Fibroblast of lung (primary cell): Measurements from ENCODE around the gene WBP1L. TPM values are rescaled to one million over a fixed set of nuclear protein-coding genes. Genes with fewer than 3 reads are reported as not detected.

Source experiments
- DNase-seq, 2 donors: peaks; one replicate each; pipeline versions ENCODE4 v3.0.0 to v3.0.0-alpha.2; 2010; ENCODE audit warnings: low read depth in 2 of 2
- H2AFZ ChIP-seq: 2 replicates; pipeline ENCODE4 v1.5.1; 2012; ENCODE audit warnings: low read length, control low read depth, inconsistent platforms
- H3K27ac ChIP-seq: 2 replicates; pipeline ENCODE4 v1.5.1; 2011; ENCODE audit warnings: low read length, control low read depth; ENCODE audit not compliant: insufficient read depth
- H3K27me3 ChIP-seq: 2 replicates; pipeline ENCODE4 v1.5.1; 2011; ENCODE audit warnings: mild to moderate bottlenecking, low read length; ENCODE audit not compliant: control insufficient read depth, insufficient read depth
- H3K36me3 ChIP-seq: 2 replicates; pipeline ENCODE4 v1.5.1; 2011; ENCODE audit warnings: low read length; ENCODE audit not compliant: control insufficient read depth, insufficient read depth
- H3K4me1 ChIP-seq: 2 replicates; pipeline ENCODE4 v1.5.1; 2011; ENCODE audit warnings: low read length; ENCODE audit not compliant: control insufficient read depth, insufficient read depth; ENCODE audit errors: extremely low read depth
- H3K4me2 ChIP-seq: 2 replicates; pipeline ENCODE4 v1.5.1; 2011; ENCODE audit warnings: low read length, control low read depth; ENCODE audit not compliant: insufficient read depth; ENCODE audit errors: extremely low read depth
- H3K4me3 ChIP-seq, 4 experiments: fragments of 200-600 bp in 1 of 4; sonication (generic) in 1 of 4; replicated peaks in 1 of 4; 2 replicates each; pipeline ENCODE4 v1.5.1; 2011 to 2016; ENCODE audit warnings: low read length in 4 of 4, low read depth in 3 of 4, mild to moderate bottlenecking in 3 of 4, control low read depth in 2 of 4, inconsistent platforms in 1 of 4, mixed read lengths in 1 of 4; ENCODE audit not compliant: insufficient read depth in 1 of 4; ENCODE audit errors: control extremely low read depth in 1 of 4
- H3K79me2 ChIP-seq: 2 replicates; pipeline ENCODE4 v1.5.1; 2012; ENCODE audit warnings: mild to moderate bottlenecking, low read length, inconsistent platforms; ENCODE audit not compliant: control insufficient read depth, insufficient read depth
- H3K9ac ChIP-seq: 2 replicates; pipeline ENCODE4 v1.5.1; 2011; ENCODE audit warnings: mild to moderate bottlenecking, low read length, control low read depth; ENCODE audit not compliant: insufficient read depth
- H3K9me3 ChIP-seq: 2 replicates; pipeline ENCODE4 v1.5.1; 2012; ENCODE audit warnings: low read depth, low read length; ENCODE audit not compliant: control insufficient read depth, insufficient read depth
- H4K20me1 ChIP-seq: 2 replicates; pipeline ENCODE4 v1.5.1; 2011; ENCODE audit warnings: low read length; ENCODE audit not compliant: control insufficient read depth, insufficient read depth; ENCODE audit errors: extremely low read depth
- CTCF ChIP-seq, 2 donors: IDR thresholded peaks in 1 of 2; conservative IDR thresholded peaks in 1 of 2; 1 replicate in 1 of 2; 2 replicates in 1 of 2; pipeline ENCODE4 v1.5.1; 2011 to 2012; ENCODE audit warnings: low read length in 2 of 2, control low read depth in 1 of 2, inconsistent platforms in 1 of 2, low read depth in 1 of 2, mild to moderate bottlenecking in 1 of 2
- EZH2 ChIP-seq: IDR thresholded peaks from 2 replicates; pipeline ENCODE4 v1.5.1; 2012; ENCODE audit warnings: low read length, control low read depth, mild to moderate bottlenecking; ENCODE audit errors: missing control alignments
- polyA plus RNA-seq, 2 donors: library from polyadenylated mRNA; depleted of rRNA in 1 of 2; stranded (reverse) in 1 of 2; unstranded in 1 of 2; fragments of >200 nt; gene quantifications; 2 replicates each; pipeline ENCODE4 v1.2.1, GENCODE V29; 2011 to 2012; ENCODE audit warnings: missing spikeins in 1 of 2
- total RNA-seq: library from RNA; depleted of rRNA; stranded (reverse); fragments of >200 nt; gene quantifications from 2 replicates; pipeline ENCODE4 v1.2.1, GENCODE V29; 2014

WBP1L gene
- total and polyA plus RNA-seq, 2 donors (not counting 1 experiment from before 2014, with no cell fraction given), result 36.8 to 40.0 TPM

DNA sequence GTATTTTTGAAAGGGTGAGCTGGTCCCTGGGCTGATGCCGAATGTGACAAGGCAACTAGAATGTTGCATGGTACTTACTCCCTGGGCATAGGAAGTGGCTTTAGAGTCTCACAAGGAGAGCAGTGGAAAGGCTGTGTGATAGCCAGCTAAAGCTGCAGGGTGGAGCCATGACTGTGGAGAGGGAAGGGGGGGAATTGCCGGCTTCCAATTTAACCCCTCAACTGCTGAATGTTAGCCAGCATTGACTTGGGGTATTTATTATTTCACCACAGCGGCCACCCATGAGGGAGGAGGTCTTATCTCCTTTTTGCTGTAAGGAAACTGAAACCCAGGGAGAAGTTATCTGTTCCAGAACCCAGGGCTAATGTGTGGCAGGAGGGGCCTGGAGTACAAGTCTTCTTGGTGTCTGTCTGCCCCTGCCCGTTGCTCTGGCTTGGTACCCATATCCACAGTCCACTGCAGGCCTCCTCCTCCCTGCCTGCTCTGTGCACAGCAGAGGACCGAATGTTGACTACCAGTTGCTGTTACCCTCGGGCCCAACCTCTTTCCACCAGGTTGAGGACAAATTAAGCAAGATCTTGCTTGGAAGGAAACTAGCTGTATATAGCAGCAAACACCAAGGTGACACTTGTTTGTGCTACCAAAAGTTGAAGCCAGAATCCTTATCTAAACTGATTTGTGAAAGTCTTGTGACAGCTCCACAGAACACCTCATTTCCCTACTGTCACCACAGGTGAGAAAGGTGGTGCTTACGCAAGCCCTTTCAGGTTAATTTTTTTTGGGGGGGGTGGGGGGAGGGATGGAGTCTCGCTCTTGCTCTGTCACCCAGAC, 37.6 kb downstream of the WBP1L start:
- Histone ChIP-seq H3K9me3 (no peaks in the 10 kb centered on the region), H3K4me2 (no peak overlapping the region), H4K20me1 (peaks cover 3% of the 10 kb centered on the region), H3K4me3 (no peak overlapping the region), H3K4me1 (peaks cover 31% of the 10 kb centered on the region), H3K36me3 (no peaks in the 10 kb centered on the region), H3K9ac (no peak overlapping the region), H3K79me2 (peaks cover 4% of the 10 kb centered on the region), H3K27me3 (no peaks in the 10 kb centered on the region), H3K27ac (no peak overlapping the region), H2AFZ (no peak overlapping the region)
- peak in 1 of 2 donors; percentile 34 for DNase-seq
- no peak for TF ChIP-seq EZH2
- TF ChIP-seq CTCF (conservative IDR thresholded peaks at IDR 0.05 in 1 of 2, IDR thresholded peaks at IDR 0.05 in 1 of 2; ENCODE audit: low read depth in 1 of 2, low read length in 2 of 2), result no peak

DNA sequence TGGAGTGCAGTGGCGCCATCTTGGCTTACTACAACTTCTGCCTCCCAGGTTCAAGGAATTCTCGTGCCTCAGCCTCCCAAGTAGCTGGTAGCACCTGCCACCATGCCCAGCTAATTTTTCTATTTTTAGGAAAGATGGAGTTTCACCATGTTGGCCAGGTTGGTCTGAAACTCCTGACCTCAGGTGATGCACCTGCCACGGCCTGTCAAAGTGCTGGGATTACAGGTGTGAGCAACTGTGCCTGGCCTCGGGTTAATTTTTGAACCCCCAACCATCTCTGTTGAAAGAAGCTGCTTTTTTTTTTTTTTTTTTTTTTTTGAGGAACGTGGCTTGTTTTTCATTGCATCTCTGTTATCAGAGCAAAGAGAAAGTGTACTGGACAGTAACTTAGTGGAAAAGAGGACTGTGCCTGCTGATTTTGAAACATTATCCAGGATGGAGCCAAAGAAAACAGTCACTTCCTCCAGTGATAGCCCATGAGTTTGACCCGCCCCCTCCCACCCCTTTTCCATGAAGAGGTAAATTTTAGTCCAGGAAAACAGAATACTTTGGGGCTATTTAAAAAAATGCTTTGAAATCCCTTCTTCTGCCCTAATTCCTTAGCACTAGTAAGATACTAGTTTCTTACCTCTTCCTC, 38.3 kb downstream of the WBP1L start:
- H3K79me2 ChIP-seq, result peaks cover 4% of the 10 kb centered on the region
- no peaks in the 10 kb centered on the region for H3K27me3 ChIP-seq
- no peak overlapping the region for H3K4me3 ChIP-seq
- H3K9ac ChIP-seq, result no peak overlapping the region
- H3K27ac ChIP-seq, result peak overlapping the region; percentile 70
- H3K4me2 ChIP-seq, result peak overlapping the region; percentile 37
- H3K36me3 ChIP-seq, result no peaks in the 10 kb centered on the region
- no peaks in the 10 kb centered on the region for H3K9me3 ChIP-seq
- peaks cover 3% of the 10 kb centered on the region for H4K20me1 ChIP-seq
- peak; percentile 57 to 76 for DNase-seq
- no peak for TF ChIP-seq EZH2
- no peak for TF ChIP-seq CTCF (conservative IDR thresholded peaks at IDR 0.05 in 1 of 2, IDR thresholded peaks at IDR 0.05 in 1 of 2; ENCODE audit: low read depth in 1 of 2, low read length in 2 of 2)
- no peak overlapping the region for H2AFZ ChIP-seq
- peaks cover 25% of the 10 kb centered on the region for H3K4me1 ChIP-seq
